Measurements from ENCODE around the gene GPR142. TPM values are rescaled to one million over a fixed set of nuclear protein-coding genes. Genes with fewer than 3 reads are reported as not detected.

The GPR142 gene, protein sequence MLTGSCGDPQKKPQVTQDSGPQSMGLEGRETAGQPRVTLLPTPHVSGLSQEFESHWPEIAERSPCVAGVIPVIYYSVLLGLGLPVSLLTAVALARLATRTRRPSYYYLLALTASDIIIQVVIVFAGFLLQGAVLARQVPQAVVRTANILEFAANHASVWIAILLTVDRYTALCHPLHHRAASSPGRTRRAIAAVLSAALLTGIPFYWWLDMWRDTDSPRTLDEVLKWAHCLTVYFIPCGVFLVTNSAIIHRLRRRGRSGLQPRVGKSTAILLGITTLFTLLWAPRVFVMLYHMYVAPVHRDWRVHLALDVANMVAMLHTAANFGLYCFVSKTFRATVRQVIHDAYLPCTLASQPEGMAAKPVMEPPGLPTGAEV
- not detected in 2 replicates for total RNA-seq (2014; rRNA removed; shearing (Covaris generic))
- polyA plus RNA-seq (2016; fragmentation: Nextera tagmentation; extraction: Ambion mirVana): not detected in 2 replicates

DNA sequence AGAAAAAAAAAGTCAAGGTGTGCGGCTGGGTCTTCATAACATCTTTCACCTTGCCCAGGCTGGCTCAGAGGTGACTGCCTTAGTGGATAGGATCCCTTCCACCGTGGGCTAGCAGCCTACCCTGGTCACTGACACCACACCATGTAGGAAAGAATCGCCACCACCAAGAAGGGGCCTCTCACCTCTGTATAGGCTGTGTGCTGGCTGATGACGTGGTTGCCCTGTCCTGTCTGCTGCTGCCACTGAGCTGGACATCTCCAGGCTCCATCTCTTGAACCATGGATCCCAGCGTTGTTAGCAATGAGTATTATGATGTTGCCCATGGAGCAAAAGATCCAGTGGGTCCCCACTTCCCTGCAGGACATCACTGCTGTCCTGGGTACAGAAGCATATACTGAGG is at the start of gene GPR142:
Gene GPR142, plus strand, starts transcription at position 301 of the 400 bp plus-strand sequence. CDS start 2,035 bp downstream, outside the sequence.
- Histone ChIP-seq H3K9me2 (ENCODE audit: insufficient read depth) (no peaks in the 10 kb centered on the region), H3K79me2 (ENCODE audit: insufficient read depth) (no peaks in the 10 kb centered on the region), H3K36me3 (ENCODE audit: low read depth) (no peaks in the 10 kb centered on the region), H3K4me2 (ENCODE audit: unreplicated experiment) (no peak within 1 kb of the TSS), H3K4me3 (no peak within 1 kb of the TSS), H3F3A (ENCODE audit: insufficient read depth) (no peaks in the 10 kb centered on the region), H4K20me1 (ENCODE audit: insufficient read depth) (no peaks in the 10 kb centered on the region), H3K4me1 (ENCODE audit: insufficient read depth) (no peaks in the 10 kb centered on the region), H3K27ac (no peak within 1 kb of the TSS), H2AFZ (no peak within 1 kb of the TSS), H3K9ac (no peak within 1 kb of the TSS), H3K9me3 (ENCODE audit: low read depth) (no peaks in the 10 kb centered on the region), H3K27me3 (replicated peaks; ENCODE audit: insufficient read depth) (no peaks in the 10 kb centered on the region)
- in situ Hi-C loops (cut with MboI): no loop called here
- TF ChIP-seq EZH2 (IDR thresholded peaks at IDR 0.05; ENCODE audit: insufficient read depth, poor library complexity, severe bottlenecking) (no peak), EZH2phosphoT487 (IDR thresholded peaks at IDR 0.05; ENCODE audit: insufficient read depth, low read depth) (no peak)
- WGBS, 2 experiments (ENCODE audit: low coverage in 1 of 2, low lambda C conversion rate in 2 of 2, missing lambda C conversion rate in 2 of 2): 49 to 53% methylated on average over 5 of the region's 5 CpGs
- no peak for DNase-seq

DNA sequence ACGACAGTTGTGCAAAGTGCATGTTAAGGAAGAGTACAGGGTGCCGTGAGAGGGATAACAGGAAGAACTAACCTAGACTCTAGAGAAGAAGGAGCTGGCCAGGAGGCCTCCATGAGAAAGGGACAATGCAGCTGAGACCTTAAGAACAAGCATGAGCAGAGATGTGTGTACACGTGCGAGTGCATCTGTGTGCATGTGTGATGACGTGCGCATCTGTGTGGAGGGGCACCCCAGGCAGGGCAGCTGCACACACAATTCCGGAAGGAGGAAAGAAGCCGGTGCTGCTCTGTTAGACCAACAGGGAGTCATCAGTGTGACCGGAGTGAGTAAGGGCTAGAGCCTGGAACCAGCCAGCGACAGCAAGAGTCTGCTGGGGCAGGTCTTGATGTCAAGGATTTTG is 48.9 kb upstream of the GPR142 start:
- H3K4me3 ChIP-seq: no peak overlapping the region
- no peaks in the 10 kb centered on the region for H3K9me3 ChIP-seq (ENCODE audit: low read depth)
- no peaks in the 10 kb centered on the region for H3K9me2 ChIP-seq (ENCODE audit: insufficient read depth)
- H4K20me1 ChIP-seq (ENCODE audit: insufficient read depth): no peaks in the 10 kb centered on the region
- H3K27ac ChIP-seq: no peak overlapping the region
- in situ Hi-C loops (cut with MboI): no loop called here
- no peaks in the 10 kb centered on the region for H3F3A ChIP-seq (ENCODE audit: insufficient read depth)
- no peak overlapping the region for H2AFZ ChIP-seq
- H3K4me1 ChIP-seq (ENCODE audit: insufficient read depth): no peaks in the 10 kb centered on the region
- no peaks in the 10 kb centered on the region for H3K79me2 ChIP-seq (ENCODE audit: insufficient read depth)
- H3K9ac ChIP-seq: no peak overlapping the region
- DNase-seq: no peak
- H3K36me3 ChIP-seq (ENCODE audit: low read depth): no peaks in the 10 kb centered on the region
- TF ChIP-seq EZH2 (IDR thresholded peaks at IDR 0.05; ENCODE audit: insufficient read depth, poor library complexity, severe bottlenecking): no peak
- no peak for TF ChIP-seq EZH2phosphoT487 (IDR thresholded peaks at IDR 0.05; ENCODE audit: insufficient read depth, low read depth)
- H3K4me2 ChIP-seq (ENCODE audit: unreplicated experiment): no peak overlapping the region
- WGBS, 2 experiments (ENCODE audit: low coverage in 1 of 2, low lambda C conversion rate in 2 of 2, missing lambda C conversion rate in 2 of 2): 72 to 74% methylated on average over 10 of the region's 10 CpGs
- H3K27me3 ChIP-seq (replicated peaks; ENCODE audit: insufficient read depth): no peaks in the 10 kb centered on the region; the same call in 1 of the 2 replicates

DNA sequence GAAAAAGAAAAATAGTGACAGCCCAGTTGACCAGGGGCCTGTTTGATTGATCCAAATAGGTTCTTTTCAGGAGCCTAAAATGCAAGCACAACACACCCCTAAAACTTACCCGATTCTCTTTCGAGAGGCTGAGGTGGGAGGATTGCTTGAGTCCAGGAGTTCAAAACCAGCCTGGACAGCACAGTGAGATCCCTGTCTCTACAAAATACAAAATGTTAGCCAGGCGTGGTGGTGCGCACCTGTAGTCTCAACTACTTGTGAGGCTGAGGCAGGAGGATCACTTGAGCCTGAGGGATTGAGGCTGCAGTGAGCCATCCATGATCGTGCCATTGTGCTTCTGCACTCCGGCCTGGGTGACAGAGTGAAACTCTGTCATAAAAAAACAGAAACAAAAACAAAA is 42.8 kb upstream of the GPR142 start:
- Histone ChIP-seq H3K9ac (no peak overlapping the region), H3K27ac (no peak overlapping the region), H4K20me1 (ENCODE audit: insufficient read depth) (no peaks in the 10 kb centered on the region), H3K36me3 (ENCODE audit: low read depth) (no peaks in the 10 kb centered on the region), H3F3A (ENCODE audit: insufficient read depth) (no peaks in the 10 kb centered on the region), H3K9me3 (ENCODE audit: low read depth) (no peaks in the 10 kb centered on the region), H2AFZ (no peak overlapping the region), H3K4me1 (ENCODE audit: insufficient read depth) (no peaks in the 10 kb centered on the region), H3K4me3 (no peak overlapping the region), H3K79me2 (ENCODE audit: insufficient read depth) (no peaks in the 10 kb centered on the region), H3K4me2 (ENCODE audit: unreplicated experiment) (no peak overlapping the region), H3K9me2 (ENCODE audit: insufficient read depth) (no peaks in the 10 kb centered on the region), H3K27me3 (replicated peaks; ENCODE audit: insufficient read depth) (peaks cover 16% of the 10 kb centered on the region)
- WGBS, 2 experiments (ENCODE audit: low coverage in 1 of 2, low lambda C conversion rate in 2 of 2, missing lambda C conversion rate in 2 of 2): 79 to 84% methylated on average over 6 of the region's 6 CpGs
- in situ Hi-C loops (cut with MboI): no loop called here
- TF ChIP-seq EZH2 (IDR thresholded peaks at IDR 0.05; ENCODE audit: insufficient read depth, poor library complexity, severe bottlenecking): no peak
- TF ChIP-seq EZH2phosphoT487 (IDR thresholded peaks at IDR 0.05; ENCODE audit: insufficient read depth, low read depth): no peak
- no peak for DNase-seq

DNA sequence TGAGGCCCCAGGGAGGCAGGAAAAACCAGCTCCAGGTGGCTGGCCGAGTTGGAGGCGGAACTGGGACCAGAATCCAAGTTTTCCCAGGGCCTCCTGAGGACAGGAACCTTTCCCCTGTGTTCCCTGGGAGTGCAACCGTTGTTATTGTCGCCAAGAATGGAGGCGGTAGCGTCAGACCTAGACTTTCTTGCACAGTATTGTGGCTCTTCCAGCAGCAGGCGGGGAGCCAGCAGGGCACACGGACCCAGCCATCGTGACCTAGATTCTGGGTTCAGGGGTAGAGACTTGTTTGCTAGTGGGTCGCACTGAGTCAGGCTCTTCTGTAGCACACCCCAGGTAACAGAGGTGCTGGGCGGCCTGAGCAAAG is 41.9 kb upstream of the GPR142 start:
- Histone ChIP-seq H3K9ac (no peak overlapping the region), H3K4me3 (no peak overlapping the region), H3K9me2 (ENCODE audit: insufficient read depth) (no peaks in the 10 kb centered on the region), H3K4me2 (ENCODE audit: unreplicated experiment) (no peak overlapping the region), H4K20me1 (ENCODE audit: insufficient read depth) (no peaks in the 10 kb centered on the region), H3K9me3 (ENCODE audit: low read depth) (no peaks in the 10 kb centered on the region), H2AFZ (no peak overlapping the region), H3K27ac (no peak overlapping the region), H3K27me3 (replicated peaks; ENCODE audit: insufficient read depth) (peaks cover 16% of the 10 kb centered on the region), H3K79me2 (ENCODE audit: insufficient read depth) (no peaks in the 10 kb centered on the region), H3F3A (ENCODE audit: insufficient read depth) (no peaks in the 10 kb centered on the region), H3K36me3 (ENCODE audit: low read depth) (no peaks in the 10 kb centered on the region), H3K4me1 (ENCODE audit: insufficient read depth) (no peaks in the 10 kb centered on the region)
- DNase-seq: no peak
- in situ Hi-C loops (cut with MboI): no loop called here
- TF ChIP-seq EZH2phosphoT487 (IDR thresholded peaks at IDR 0.05; ENCODE audit: insufficient read depth, low read depth) (no peak), EZH2 (IDR thresholded peaks at IDR 0.05; ENCODE audit: insufficient read depth, poor library complexity, severe bottlenecking) (no peak)
- 23 to 28% methylated on average over 11 of the region's 11 CpGs for WGBS, 2 experiments (ENCODE audit: low coverage in 1 of 2, low lambda C conversion rate in 2 of 2, missing lambda C conversion rate in 2 of 2)
